Breast epithelium (tissue), 3 donors: Measurements from ENCODE around the gene SIT1.
"Not testable (repeated sequence)": the region's sequence is repeated elsewhere in the genome, so short reads cannot be mapped to it uniquely, and the experiment has no call there.

ENCODE experiments used
- POLR2AphosphoS5 ChIP-seq, 3 donors: sonication (generic); formaldehyde crosslinking; IDR thresholded peaks; one replicate each; pipeline ENCODE4 v1.6.1; 2017; ENCODE audit warnings: antibody characterized with exemption in 3 of 3
- TF ChIP-seq, protein P1 (sequence below), 3 donors: fragments of 450-650 bp; IDR thresholded peaks; one replicate each; pipeline ENCODE4 v1.5.1; 2016 to 2017; ENCODE audit warnings: antibody characterized with exemption in 3 of 3, mild to moderate bottlenecking in 3 of 3, moderate library complexity in 3 of 3

DNA sequence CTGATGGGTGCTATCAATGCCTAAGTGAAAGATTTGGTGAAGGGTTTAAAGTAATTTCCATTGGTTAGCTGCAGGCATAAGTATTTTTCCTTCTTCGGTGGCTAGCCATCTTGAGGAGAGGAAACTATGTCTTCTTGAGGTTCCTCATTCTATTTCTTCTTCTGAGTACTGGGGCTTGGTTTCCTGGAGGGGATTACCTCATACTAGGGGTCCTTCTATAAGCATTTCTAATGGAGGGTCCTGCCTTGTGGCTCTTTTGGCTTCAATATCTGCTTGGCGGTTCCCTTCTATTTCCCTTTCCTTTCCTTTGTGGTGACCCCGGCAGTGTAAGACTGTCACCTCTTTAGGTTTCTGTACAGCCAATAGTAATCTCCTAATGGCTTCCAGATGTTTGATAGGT is 9.3 kb downstream of the SIT1 start:
- not testable (repeated sequence) for TF ChIP-seq POLR2AphosphoS5 (IDR thresholded peaks at IDR 0.05)
- TF ChIP-seq, protein P1, sequence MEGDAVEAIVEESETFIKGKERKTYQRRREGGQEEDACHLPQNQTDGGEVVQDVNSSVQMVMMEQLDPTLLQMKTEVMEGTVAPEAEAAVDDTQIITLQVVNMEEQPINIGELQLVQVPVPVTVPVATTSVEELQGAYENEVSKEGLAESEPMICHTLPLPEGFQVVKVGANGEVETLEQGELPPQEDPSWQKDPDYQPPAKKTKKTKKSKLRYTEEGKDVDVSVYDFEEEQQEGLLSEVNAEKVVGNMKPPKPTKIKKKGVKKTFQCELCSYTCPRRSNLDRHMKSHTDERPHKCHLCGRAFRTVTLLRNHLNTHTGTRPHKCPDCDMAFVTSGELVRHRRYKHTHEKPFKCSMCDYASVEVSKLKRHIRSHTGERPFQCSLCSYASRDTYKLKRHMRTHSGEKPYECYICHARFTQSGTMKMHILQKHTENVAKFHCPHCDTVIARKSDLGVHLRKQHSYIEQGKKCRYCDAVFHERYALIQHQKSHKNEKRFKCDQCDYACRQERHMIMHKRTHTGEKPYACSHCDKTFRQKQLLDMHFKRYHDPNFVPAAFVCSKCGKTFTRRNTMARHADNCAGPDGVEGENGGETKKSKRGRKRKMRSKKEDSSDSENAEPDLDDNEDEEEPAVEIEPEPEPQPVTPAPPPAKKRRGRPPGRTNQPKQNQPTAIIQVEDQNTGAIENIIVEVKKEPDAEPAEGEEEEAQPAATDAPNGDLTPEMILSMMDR (IDR thresholded peaks at IDR 0.05): not testable (repeated sequence)
